NT2/D1 (cell line): ENCODE data around the gene TMEM25.
"Not testable (repeated sequence)": the region's sequence is repeated elsewhere in the genome, so short reads cannot be mapped to it uniquely, and the experiment has no call there.

Source experiments
- DNase-seq: peaks from one replicate; pipeline ENCODE4 v3.0.0-alpha.2; 2011; ENCODE audit warnings: low read depth, low spot score
- H3K27me3 ChIP-seq: 2 replicates; pipeline ENCODE4 v1.6.0; 2011; ENCODE audit warnings: mild to moderate bottlenecking; ENCODE audit not compliant: insufficient read length, insufficient read depth
- H3K36me3 ChIP-seq: 2 replicates; pipeline ENCODE4 v1.6.1; 2011; ENCODE audit warnings: mild to moderate bottlenecking, low read length, mixed read lengths; ENCODE audit not compliant: insufficient read depth, insufficient read length
- H3K4me1 ChIP-seq: 2 replicates; pipeline ENCODE4 v1.5.1; 2011; ENCODE audit not compliant: insufficient read depth, insufficient read length
- H3K4me3 ChIP-seq: 2 replicates; pipeline ENCODE4 v1.5.1; 2011; ENCODE audit warnings: low read depth; ENCODE audit not compliant: insufficient read length
- H3K9ac ChIP-seq: 2 replicates; pipeline ENCODE4 v1.6.0; 2011; ENCODE audit warnings: low read depth; ENCODE audit not compliant: insufficient read length
- H3K9me3 ChIP-seq: 2 replicates; pipeline ENCODE4 v1.5.1; 2011; ENCODE audit warnings: mild to moderate bottlenecking, low read length; ENCODE audit not compliant: insufficient read depth
- SUZ12 ChIP-seq: IDR thresholded peaks from 2 replicates; pipeline ENCODE4 v1.6.1; 2011; ENCODE audit not compliant: insufficient read length, insufficient read depth; ENCODE audit errors: extremely low read depth
- YY1 ChIP-seq: IDR thresholded peaks from 2 replicates; pipeline ENCODE4 v1.6.1; 2011; ENCODE audit not compliant: insufficient read length, insufficient read depth
- ZNF274 ChIP-seq: IDR thresholded peaks from 2 replicates; pipeline ENCODE4 v1.6.1; 2011; ENCODE audit warnings: mild to moderate bottlenecking, low read depth, low read length

TMEM25 gene

GRCh38 chr11:118572061-118572980 lies 41.3 kb downstream of the TMEM25 start, which contains the start of gene ARCN1:
ARCN1 (plus strand) TSS chr11:118572409; CDS start chr11:118572548, 139 bp downstream.
- Histone ChIP-seq H3K27me3 (no peaks in the 10 kb centered on the region), H3K36me3 (peaks cover 23% of the 10 kb centered on the region), H3K4me1 (no peaks in the 10 kb centered on the region), H3K9ac (peak within 1 kb of the TSS; percentile 93), H3K9me3 (no peaks in the 10 kb centered on the region), H3K4me3 (peak within 1 kb of the TSS; percentile 95)
- DNase-seq: peak; percentile 79
- TF ChIP-seq ZNF274: no peak
- peak; percentile 62 for TF ChIP-seq YY1

- Histone ChIP-seq H3K9me3 (no peaks in the 10 kb centered on the region), H3K9ac (peak overlapping the region; percentile 93), H3K4me1 (no peaks in the 10 kb centered on the region), H3K36me3 (peaks cover 25% of the 10 kb centered on the region), H3K4me3 (peak overlapping the region; percentile 95), H3K27me3 (no peaks in the 10 kb centered on the region)
- DNase-seq: no peak
- TF ChIP-seq SUZ12 (no peak), ZNF274 (no peak), YY1 (no peak)
These were observed 42.1 kb downstream of the TMEM25 start for GRCh38 chr11:118572981-118573550.

GRCh38 chr11:118574636-118575035 lies 43.6 kb downstream of the TMEM25 start:
- Histone ChIP-seq H3K9ac (no peak overlapping the region), H3K4me3 (no peak overlapping the region), H3K9me3 (no peaks in the 10 kb centered on the region), H3K27me3 (no peaks in the 10 kb centered on the region), H3K4me1 (no peaks in the 10 kb centered on the region), H3K36me3 (peaks cover 25% of the 10 kb centered on the region)
- no peak for DNase-seq
- TF ChIP-seq ZNF274 (no peak), YY1 (no peak), SUZ12 (no peak)

- not testable (repeated sequence) for H3K4me3 ChIP-seq
These were observed 47.0 kb downstream of the TMEM25 start for GRCh38 chr11:118577995-118578394.

GRCh38 chr11:118581057-118581456 lies 50.1 kb downstream of the TMEM25 start:
- TF ChIP-seq YY1 (no peak), ZNF274 (no peak), SUZ12 (no peak)
- H3K4me1 ChIP-seq: no peaks in the 10 kb centered on the region
- H3K9me3 ChIP-seq: no peaks in the 10 kb centered on the region
- H3K27me3 ChIP-seq: no peaks in the 10 kb centered on the region
- H3K36me3 ChIP-seq: peaks cover 63% of the 10 kb centered on the region
- H3K9ac ChIP-seq: no peak overlapping the region
- DNase-seq: no peak
- H3K4me3 ChIP-seq: no peak overlapping the region

More at GRCh38 chr11:118577995-118578394, 47.0 kb downstream of the TMEM25 start:
- H3K9ac ChIP-seq, H3K4me1 ChIP-seq, H3K27me3 ChIP-seq, DNase-seq, H3K9me3 ChIP-seq: not testable (repeated sequence)
- peaks cover 45% of the 10 kb centered on the region for H3K36me3 ChIP-seq
